G401.6 (cell line): ENCODE measurements around the gene HIPK3.
"Not testable (repeated sequence)": the region's sequence is repeated elsewhere in the genome, so short reads cannot be mapped to it uniquely, and the experiment has no call there.

Experiments used
- FAIRE-seq: peaks from 2 replicates; lab custom pipeline; 2012; peaks lifted over from hg19 to GRCh38; lab: Jason Lieb, UNC

HIPK3 gene

GRCh38 chr11:33257160-33257896 lies at the start of gene HIPK3:
Gene HIPK3, plus strand, starts transcription at chr11:33257381.
- no peak for FAIRE-seq

GRCh38 chr11:33207408-33207985 lies 49.7 kb upstream of the HIPK3 start:
- FAIRE-seq = no peak

GRCh38 chr11:33208150-33208549 lies 49.0 kb upstream of the HIPK3 start:
- no peak for FAIRE-seq

GRCh38 chr11:33211153-33211552 lies 46.0 kb upstream of the HIPK3 start:
- no peak for FAIRE-seq

DNA sequence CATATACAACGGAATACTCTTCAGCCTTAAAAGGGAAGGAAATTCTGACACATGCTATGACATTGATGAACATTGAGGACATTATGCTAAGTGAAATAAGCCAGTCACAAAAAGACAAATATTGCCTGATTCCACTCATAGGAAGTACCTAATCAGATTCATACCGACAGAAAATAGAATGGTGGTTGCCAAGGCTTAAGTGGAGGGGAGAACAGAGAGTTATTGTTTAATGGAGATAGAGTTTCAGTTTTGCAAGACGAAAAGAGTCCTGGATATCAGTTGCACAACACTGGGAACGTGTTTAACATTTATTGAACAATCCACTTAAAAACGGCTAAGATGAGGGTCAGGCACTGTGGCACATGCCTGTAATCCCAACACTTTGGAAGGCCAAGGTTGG lies 45.6 kb upstream of the HIPK3 start:
- FAIRE-seq = no peak

DNA sequence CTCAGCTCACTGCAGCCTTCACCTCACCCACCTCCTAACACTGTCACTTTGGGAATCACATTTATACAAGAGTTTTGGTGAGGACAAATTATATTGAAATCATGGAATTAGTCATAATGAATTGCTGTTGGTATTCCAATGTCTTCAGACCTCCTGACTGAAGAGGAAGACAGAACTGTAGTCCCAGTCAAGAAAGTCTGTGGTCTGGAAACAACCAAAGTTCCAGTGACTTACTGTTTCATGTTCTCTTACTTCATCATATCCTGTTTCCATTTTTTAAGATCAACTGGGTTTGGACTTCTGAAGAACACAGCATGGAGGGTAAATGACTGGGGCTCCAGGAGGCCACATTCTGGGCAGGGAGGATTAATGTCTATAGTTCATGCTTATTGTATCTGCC lies 43.0 kb upstream of the HIPK3 start:
- FAIRE-seq = no peak

- no peak for FAIRE-seq
These were observed 42.4 kb upstream of the HIPK3 start for GRCh38 chr11:33214767-33215166.

DNA sequence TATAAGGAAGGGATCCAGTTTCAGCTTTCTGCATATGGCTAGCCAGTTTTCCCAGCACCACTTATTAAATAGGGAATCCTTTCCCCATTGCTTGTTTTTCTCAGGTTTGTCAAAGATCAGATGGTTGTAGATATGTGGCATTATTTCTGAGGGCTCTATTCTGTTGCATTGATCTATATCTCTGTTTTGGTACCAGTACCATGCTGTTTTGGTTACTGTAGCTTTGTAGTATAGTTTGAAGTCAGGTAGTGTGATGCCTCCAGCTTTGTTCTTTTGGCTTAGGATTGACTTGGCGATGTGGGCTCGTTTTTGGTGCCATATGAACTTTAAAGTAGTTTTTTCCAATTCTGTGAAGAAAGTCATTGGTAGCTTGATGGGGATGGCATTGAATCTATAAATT lies 40.5 kb upstream of the HIPK3 start:
- FAIRE-seq = not testable (repeated sequence)

GRCh38 chr11:33222052-33222750 lies 35.0 kb upstream of the HIPK3 start:
- no peak for FAIRE-seq

GRCh38 chr11:33225371-33225770 lies 31.8 kb upstream of the HIPK3 start:
- peak; percentile 25 for FAIRE-seq

DNA sequence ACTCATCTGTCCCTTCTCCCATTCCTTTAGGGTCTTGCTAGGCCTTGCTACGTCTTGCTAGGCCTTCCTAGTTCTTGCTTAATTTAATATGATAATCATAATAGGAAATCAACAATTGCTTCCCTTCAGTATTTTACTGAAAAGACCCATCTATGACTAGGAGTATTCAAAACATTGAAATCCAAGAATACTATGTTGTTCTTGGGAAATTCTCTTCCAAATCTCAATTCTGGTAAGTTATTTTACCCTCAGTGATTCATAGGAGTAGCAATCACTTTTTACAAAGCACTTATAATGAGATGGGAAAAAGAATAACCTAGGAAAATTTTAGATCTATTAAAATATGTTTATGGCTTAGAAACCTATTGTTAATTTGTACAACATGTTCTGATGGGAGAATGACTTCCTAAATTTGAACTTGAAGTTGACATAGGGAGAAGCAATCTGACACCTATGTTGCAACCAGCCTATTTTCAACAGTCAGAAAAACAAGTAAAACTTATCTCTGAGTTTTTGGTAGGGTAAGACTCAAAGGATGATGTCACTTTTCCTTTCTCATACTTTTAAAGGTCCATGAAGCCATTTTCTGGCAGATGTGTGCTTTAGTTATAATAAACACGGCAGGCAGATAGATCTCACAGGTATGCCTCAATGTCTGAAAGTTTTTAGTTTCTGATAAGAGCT lies 29.5 kb upstream of the HIPK3 start:
- FAIRE-seq = no peak

- no peak for FAIRE-seq
These were observed 22.6 kb upstream of the HIPK3 start for GRCh38 chr11:33234397-33235190.

DNA sequence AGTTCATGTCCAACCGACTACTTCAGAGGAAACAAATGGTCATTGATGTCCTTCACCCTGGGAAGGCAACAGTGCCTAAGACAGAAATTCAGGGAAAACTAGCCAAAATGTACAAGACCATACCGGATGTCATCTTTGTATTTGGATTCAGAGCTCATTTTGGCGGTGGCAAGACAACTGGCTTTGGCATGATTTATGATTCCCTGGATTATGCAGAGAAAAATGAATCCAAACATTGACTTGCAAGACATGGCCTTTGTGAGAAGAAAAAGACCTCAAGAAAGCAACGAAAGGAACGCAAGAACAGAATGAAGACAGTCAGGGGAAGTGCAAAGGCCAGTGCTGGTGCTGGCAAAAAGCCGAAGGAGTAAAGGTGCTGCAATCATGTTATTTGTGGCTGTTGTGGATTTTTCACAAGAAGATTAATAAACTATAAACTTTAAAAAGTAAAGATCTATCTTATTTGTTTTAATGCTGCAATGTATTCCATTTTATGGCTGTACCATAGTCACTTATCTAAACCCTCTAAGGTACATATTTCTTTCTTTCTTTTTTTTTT lies 20.1 kb upstream of the HIPK3 start:
- FAIRE-seq = no peak

DNA sequence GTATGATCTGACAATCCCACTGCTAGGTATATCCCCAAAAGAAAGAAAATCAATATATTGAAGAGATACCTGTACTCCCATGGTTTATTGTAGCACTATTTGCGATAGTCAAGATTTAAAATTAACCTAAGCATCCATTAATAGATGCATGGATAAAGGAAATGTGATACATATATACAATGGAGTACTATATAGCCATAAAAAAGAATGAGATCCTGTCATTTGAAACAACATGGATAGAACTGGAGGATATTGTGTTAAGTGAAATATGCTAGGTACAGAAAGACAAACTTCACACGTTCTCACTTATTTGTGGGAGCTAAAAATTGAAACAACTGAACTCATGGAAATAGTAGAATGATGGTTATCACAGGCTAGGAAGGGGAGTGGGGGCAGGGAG lies 14.6 kb upstream of the HIPK3 start:
- no peak for FAIRE-seq

DNA sequence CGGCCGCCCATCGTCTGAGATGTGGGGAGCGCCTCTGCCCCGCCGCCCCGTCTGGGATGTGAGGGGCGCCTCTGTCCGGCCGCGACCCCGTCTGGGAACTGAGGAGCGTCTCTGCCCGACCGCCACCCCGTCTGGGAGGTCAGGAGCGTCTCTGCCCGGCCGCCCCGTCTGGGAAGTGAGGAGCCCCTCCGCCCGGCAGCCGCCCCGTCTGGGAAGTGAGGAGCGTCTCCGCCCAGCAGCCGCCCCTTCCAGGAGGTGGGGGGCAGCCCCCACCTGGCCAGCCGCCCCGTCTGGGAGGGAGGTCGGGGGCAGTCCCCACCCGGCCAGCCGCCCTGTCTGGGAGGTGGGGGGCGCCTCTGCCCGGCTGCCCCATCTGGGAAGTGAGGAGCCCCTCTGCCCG lies 13.5 kb upstream of the HIPK3 start:
- not testable (repeated sequence) for FAIRE-seq

GRCh38 chr11:33248416-33248971 lies 8.7 kb upstream of the HIPK3 start:
- no peak for FAIRE-seq

DNA sequence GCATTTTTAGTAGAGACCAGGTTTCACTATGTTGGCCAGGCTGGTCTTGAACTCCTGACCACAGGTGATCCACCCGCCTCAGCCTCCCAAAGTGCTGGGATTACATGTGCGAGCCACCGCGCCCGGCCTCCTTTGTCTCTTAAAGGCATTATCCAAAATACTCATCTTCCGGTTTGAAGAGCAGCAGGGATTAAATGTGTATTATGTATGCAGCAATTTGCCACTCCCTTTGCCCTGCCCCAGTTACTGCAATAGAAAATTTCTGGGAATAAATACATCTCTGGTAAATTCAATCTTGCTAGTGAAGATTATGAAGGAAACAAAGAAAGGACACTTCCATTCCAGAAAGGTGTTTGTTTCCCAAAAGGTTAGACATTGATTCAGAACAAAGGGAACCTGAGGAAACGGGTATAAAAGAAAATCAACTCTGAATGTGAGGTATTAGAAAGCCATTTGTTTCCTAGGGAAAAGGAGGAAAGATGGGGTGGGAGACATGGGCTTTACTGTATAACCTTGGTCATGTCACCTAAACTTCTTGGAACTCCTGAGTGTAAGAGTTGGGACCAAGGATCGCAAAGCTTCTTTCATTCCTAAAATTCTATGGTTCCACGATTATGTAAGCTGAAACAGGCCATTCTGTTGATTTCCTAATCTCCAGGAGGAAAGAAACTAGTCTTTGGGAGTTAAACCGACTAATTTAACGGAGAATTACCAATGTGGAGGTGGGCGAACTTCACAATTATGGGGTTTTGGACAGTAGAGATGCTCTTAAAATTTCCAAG lies 959 bp upstream of the HIPK3 start:
- no peak for FAIRE-seq

GRCh38 chr11:33256813-33257159 lies 395 bp upstream of the HIPK3 start:
- no peak for FAIRE-seq

DNA sequence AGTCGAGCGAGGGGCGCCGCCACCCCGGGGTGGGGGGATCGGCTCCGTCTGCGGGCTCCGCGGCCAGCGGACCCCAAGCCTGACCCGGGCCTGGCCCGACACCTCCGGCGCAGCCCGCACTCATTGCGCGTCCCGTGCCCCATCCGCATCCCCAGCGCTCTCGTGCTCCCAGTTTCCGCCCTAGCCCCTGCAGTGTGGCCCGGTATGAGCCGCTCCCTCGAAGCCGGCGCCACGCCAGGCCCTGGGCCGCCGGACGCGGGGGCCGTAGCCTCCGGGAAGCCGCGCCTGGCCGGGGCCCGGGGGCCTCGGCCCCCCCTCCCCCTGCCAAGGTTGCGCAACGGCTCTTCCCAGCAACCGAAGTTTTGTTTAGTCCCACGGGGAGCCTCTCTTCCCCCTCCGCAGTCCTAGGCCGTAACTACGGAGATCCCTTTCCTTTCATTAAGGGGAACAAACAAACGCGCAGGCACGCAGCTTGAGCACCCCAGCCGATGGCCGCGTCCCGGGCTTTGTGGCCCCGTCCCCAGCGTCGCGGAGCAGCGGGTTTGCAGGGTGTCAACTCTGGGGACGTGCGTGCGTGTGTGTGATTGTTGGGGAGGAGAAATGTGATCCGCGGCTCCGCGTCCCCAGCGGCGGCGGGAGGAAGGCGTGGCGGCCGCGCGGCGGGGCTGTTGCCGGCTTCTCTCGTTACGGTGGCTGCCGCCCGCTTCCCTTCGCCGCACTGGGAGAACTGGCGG lies 883 bp downstream of the HIPK3 start:
- no peak for FAIRE-seq

DNA sequence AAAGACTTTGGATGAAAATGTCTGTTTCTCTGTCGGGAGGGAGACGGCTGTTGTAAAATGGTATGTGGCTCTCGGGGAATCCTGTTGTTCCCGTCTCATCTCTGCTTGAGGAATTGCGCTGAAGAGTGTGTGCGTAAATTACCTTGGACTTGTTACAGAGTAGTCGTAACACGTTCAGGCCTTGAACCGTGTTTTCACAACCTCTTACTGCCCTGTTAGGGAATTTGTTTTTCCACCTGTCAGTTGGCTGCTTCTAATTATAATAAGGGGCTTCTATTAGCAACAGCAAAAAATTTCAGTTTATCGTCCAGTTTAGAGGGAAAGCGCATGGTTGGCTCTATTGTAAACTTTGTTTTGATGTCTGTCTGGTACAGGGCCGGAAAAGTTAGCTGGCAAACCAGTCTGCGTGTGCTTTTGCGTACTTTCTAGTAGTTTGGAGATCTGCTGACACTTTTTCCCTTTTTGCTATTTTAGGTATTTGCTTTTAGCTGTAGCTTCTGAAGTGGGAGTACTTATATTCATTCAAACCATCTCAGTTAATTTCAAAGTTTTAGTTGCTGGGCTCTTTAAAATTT lies 1.5 kb downstream of the HIPK3 start:
- no peak for FAIRE-seq
